ENCODE measurements around the gene KCTD13. TPM values are rescaled to one million over a fixed set of nuclear protein-coding genes. Genes with fewer than 3 reads are reported as not detected.

Gene KCTD13
- total RNA-seq, 1 donor from 2014 or later: 31.4 TPM

- Mint-ChIP-seq H3K9me3 (ENCODE audit: low read depth) (no peaks in the 10 kb centered on the region), H3K27ac (no peak overlapping the region), H3K36me3 (ENCODE audit: insufficient read depth) (peaks cover 2% of the 10 kb centered on the region), H3K4me1 (ENCODE audit: low read depth) (peaks cover 10% of the 10 kb centered on the region), H3K27me3 (no peaks in the 10 kb centered on the region), H3K4me3 (ENCODE audit: low read depth) (no peak overlapping the region)
- no peak for DNase-seq (ENCODE audit: low spot score, unreplicated experiment)
- TF ChIP-seq CTCF (IDR thresholded peaks at IDR 0.05; ENCODE audit: unreplicated experiment): no peak
Observed at GRCh38 chr16:29958756-29959155, 32.7 kb upstream of the KCTD13 start.

GRCh38 chr16:29951625-29952365, 25.8 kb upstream of the KCTD13 start:
- no peak for DNase-seq (ENCODE audit: low spot score, unreplicated experiment)
- Mint-ChIP-seq H3K9me3 (ENCODE audit: low read depth) (peaks cover 5% of the 10 kb centered on the region), H3K27me3 (no peaks in the 10 kb centered on the region), H3K4me3 (ENCODE audit: low read depth) (no peak overlapping the region), H3K36me3 (ENCODE audit: insufficient read depth) (no peaks in the 10 kb centered on the region), H3K4me1 (ENCODE audit: low read depth) (no peaks in the 10 kb centered on the region), H3K27ac (no peak overlapping the region)
- TF ChIP-seq CTCF (IDR thresholded peaks at IDR 0.05; ENCODE audit: unreplicated experiment): no peak

GRCh38 chr16:29950806-29951461, 24.9 kb upstream of the KCTD13 start:
- H3K4me3 Mint-ChIP-seq (ENCODE audit: low read depth): no peak overlapping the region
- H3K4me1 Mint-ChIP-seq (ENCODE audit: low read depth): no peaks in the 10 kb centered on the region
- DNase-seq (ENCODE audit: low spot score, unreplicated experiment): no peak
- no peaks in the 10 kb centered on the region for H3K27me3 Mint-ChIP-seq
- no peak overlapping the region for H3K27ac Mint-ChIP-seq
- peaks cover 5% of the 10 kb centered on the region for H3K9me3 Mint-ChIP-seq (ENCODE audit: low read depth)
- no peaks in the 10 kb centered on the region for H3K36me3 Mint-ChIP-seq (ENCODE audit: insufficient read depth)
- TF ChIP-seq CTCF (IDR thresholded peaks at IDR 0.05; ENCODE audit: unreplicated experiment): no peak

- Mint-ChIP-seq H3K27me3 (no peaks in the 10 kb centered on the region), H3K9me3 (ENCODE audit: low read depth) (peaks cover 5% of the 10 kb centered on the region), H3K36me3 (ENCODE audit: insufficient read depth) (no peaks in the 10 kb centered on the region), H3K4me3 (ENCODE audit: low read depth) (no peak overlapping the region), H3K27ac (no peak overlapping the region), H3K4me1 (ENCODE audit: low read depth) (peaks cover 13% of the 10 kb centered on the region)
- no peak for DNase-seq (ENCODE audit: low spot score, unreplicated experiment)
- no peak for TF ChIP-seq CTCF (IDR thresholded peaks at IDR 0.05; ENCODE audit: unreplicated experiment)
Observed at GRCh38 chr16:29947897-29948296, 21.9 kb upstream of the KCTD13 start.

- Mint-ChIP-seq H3K4me1 (ENCODE audit: low read depth) (peaks cover 16% of the 10 kb centered on the region), H3K27me3 (no peaks in the 10 kb centered on the region), H3K27ac (peak overlapping the region; percentile 93), H3K9me3 (ENCODE audit: low read depth) (peaks cover 2% of the 10 kb centered on the region), H3K36me3 (ENCODE audit: insufficient read depth) (no peaks in the 10 kb centered on the region), H3K4me3 (ENCODE audit: low read depth) (peak overlapping the region; percentile 1)
- DNase-seq (ENCODE audit: low spot score, unreplicated experiment): no peak
- TF ChIP-seq CTCF (IDR thresholded peaks at IDR 0.05; ENCODE audit: unreplicated experiment): peak; percentile 27
Observed at GRCh38 chr16:29943846-29944799, 18.1 kb upstream of the KCTD13 start.

Data from progenitor cell of endocrine pancreas (in vitro differentiated cells).